HepG2 (cell line): ENCODE results near the gene ABHD11. TPM values are rescaled to one million over a fixed set of nuclear protein-coding genes. Genes with fewer than 3 reads are reported as not detected.

ENCODE experiments used
- FOSL1 ChIP-seq: sonication (generic); formaldehyde crosslinking; IDR thresholded peaks from 2 replicates; pipeline ENCODE4 v1.9.0; 2021; ENCODE audit warnings: missing genetic modification reagents, borderline replicate concordance
- U2AF2 ChIP-seq: fragments of 200-400 bp; formaldehyde crosslinking; IDR thresholded peaks from 2 replicates; pipeline ENCODE4 v1.6.1; 2017; ENCODE audit warnings: low read depth, mild to moderate bottlenecking, low read length
- ZSCAN29 ChIP-seq: sonication (generic); formaldehyde crosslinking; conservative IDR thresholded peaks from 2 replicates; pipeline ENCODE4 v1.4.0; 2020; ENCODE audit warnings: mild to moderate bottlenecking, missing genetic modification reagents
- polyA plus RNA-seq, 8 experiments: library from polyadenylated mRNA; depleted of rRNA in 3 of 8; stranded (reverse) in 7 of 8; unstranded in 1 of 8; fragments of >200 nt; fragmentation: Illumina TruSeq in 4 of 8; extraction: Trizol in 4 of 8; gene quantifications; 2 replicates each; pipeline versions ENCODE4 v1.2.1 to v1.2.3, GENCODE V29; 2011 to 2016; ENCODE audit warnings: low read depth in 4 of 8, missing spikeins in 1 of 8, mixed read lengths in 1 of 8; ENCODE audit not compliant: insufficient read depth in 1 of 8
- total RNA-seq, 5 experiments: library from RNA; depleted of rRNA; stranded (reverse); fragments of >200 nt; fragmentation: Illumina TruSeq; extraction: Trizol; gene quantifications; 2 replicates each; pipeline ENCODE4 v1.2.3, GENCODE V29; 2016; ENCODE audit warnings: low read depth in 1 of 5
- TF ChIP-seq, protein P1 (sequence below): sonication (generic); formaldehyde crosslinking; IDR thresholded peaks from 2 replicates; pipeline ENCODE4 v1.5.0; 2020; ENCODE audit warnings: mild to moderate bottlenecking, missing genetic modification reagents, borderline replicate concordance
- TF ChIP-seq, protein P2 (sequence below): sonication (generic); formaldehyde crosslinking; IDR thresholded peaks from 2 replicates; pipeline ENCODE4 v1.4.0; 2020; ENCODE audit warnings: missing genetic modification reagents
- TF ChIP-seq, protein P3 (sequence below): sonication (generic); formaldehyde crosslinking; IDR thresholded peaks from 2 replicates; pipeline ENCODE4 v1.4.0; 2020; ENCODE audit warnings: missing genetic modification reagents, mild to moderate bottlenecking, borderline replicate concordance
- TF ChIP-seq, protein P4 (sequence below): sonication (generic); formaldehyde crosslinking; IDR thresholded peaks from 2 replicates; pipeline ENCODE4 v1.5.1; 2020; ENCODE audit warnings: missing genetic modification reagents, mild to moderate bottlenecking, borderline replicate concordance
- TF ChIP-seq, protein P5 (sequence below): sonication (generic); formaldehyde crosslinking; IDR thresholded peaks from 2 replicates; pipeline ENCODE4 v1.9.0; 2021; ENCODE audit warnings: missing genetic modification reagents, borderline replicate concordance
- TF ChIP-seq, protein P6 (sequence below): sonication (generic); formaldehyde crosslinking; conservative IDR thresholded peaks from 2 replicates; pipeline ENCODE4 v1.8.0; 2022; ENCODE audit warnings: mild to moderate bottlenecking, moderate library complexity, missing genetic modification reagents

ABHD11 gene
- total and polyA plus RNA-seq, 2 of the 13 experiments (the other 11 are each of a cell fraction or from before 2014, with no cell fraction given): 7.0 to 8.1 TPM

DNA sequence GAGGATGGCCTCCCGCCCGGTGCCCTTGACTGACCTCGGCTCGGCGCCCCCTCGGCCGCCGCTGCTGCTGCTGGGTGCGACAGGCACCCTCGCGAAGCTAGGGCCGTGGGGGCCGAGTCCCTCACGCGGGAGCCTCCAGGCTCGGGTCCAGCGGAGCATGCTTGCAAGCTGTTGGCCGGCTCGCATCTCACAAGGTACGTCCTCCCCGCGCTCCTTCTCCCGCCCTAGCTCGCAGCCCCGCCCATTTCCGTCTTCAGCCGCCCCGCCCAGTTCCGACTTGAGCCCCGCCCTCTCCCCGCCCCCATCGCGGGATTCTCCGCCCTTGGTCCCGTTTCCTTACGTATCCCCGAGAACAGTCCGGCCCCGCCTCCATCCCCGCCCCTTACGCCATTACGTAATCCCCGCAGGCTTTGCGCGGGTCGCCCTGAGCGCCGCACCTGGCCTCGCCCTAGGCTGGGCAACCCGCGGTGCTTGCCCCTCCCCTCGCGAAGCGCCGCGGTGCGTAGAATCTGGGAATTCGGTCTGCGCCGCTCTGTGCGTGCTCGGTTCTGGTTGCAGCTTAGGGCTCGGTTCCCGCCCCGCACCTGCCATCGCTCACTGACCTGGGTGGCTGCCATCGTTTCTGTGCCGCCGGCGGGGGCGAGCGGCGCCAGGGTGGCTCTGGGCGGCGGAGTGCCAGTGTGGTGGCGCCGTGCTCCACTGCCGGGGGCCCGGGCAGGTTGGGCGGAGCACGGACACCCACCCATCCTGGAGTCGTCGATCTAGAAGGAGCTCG, at the start of gene ABHD11 (continued):
- TF ChIP-seq, protein P1, sequence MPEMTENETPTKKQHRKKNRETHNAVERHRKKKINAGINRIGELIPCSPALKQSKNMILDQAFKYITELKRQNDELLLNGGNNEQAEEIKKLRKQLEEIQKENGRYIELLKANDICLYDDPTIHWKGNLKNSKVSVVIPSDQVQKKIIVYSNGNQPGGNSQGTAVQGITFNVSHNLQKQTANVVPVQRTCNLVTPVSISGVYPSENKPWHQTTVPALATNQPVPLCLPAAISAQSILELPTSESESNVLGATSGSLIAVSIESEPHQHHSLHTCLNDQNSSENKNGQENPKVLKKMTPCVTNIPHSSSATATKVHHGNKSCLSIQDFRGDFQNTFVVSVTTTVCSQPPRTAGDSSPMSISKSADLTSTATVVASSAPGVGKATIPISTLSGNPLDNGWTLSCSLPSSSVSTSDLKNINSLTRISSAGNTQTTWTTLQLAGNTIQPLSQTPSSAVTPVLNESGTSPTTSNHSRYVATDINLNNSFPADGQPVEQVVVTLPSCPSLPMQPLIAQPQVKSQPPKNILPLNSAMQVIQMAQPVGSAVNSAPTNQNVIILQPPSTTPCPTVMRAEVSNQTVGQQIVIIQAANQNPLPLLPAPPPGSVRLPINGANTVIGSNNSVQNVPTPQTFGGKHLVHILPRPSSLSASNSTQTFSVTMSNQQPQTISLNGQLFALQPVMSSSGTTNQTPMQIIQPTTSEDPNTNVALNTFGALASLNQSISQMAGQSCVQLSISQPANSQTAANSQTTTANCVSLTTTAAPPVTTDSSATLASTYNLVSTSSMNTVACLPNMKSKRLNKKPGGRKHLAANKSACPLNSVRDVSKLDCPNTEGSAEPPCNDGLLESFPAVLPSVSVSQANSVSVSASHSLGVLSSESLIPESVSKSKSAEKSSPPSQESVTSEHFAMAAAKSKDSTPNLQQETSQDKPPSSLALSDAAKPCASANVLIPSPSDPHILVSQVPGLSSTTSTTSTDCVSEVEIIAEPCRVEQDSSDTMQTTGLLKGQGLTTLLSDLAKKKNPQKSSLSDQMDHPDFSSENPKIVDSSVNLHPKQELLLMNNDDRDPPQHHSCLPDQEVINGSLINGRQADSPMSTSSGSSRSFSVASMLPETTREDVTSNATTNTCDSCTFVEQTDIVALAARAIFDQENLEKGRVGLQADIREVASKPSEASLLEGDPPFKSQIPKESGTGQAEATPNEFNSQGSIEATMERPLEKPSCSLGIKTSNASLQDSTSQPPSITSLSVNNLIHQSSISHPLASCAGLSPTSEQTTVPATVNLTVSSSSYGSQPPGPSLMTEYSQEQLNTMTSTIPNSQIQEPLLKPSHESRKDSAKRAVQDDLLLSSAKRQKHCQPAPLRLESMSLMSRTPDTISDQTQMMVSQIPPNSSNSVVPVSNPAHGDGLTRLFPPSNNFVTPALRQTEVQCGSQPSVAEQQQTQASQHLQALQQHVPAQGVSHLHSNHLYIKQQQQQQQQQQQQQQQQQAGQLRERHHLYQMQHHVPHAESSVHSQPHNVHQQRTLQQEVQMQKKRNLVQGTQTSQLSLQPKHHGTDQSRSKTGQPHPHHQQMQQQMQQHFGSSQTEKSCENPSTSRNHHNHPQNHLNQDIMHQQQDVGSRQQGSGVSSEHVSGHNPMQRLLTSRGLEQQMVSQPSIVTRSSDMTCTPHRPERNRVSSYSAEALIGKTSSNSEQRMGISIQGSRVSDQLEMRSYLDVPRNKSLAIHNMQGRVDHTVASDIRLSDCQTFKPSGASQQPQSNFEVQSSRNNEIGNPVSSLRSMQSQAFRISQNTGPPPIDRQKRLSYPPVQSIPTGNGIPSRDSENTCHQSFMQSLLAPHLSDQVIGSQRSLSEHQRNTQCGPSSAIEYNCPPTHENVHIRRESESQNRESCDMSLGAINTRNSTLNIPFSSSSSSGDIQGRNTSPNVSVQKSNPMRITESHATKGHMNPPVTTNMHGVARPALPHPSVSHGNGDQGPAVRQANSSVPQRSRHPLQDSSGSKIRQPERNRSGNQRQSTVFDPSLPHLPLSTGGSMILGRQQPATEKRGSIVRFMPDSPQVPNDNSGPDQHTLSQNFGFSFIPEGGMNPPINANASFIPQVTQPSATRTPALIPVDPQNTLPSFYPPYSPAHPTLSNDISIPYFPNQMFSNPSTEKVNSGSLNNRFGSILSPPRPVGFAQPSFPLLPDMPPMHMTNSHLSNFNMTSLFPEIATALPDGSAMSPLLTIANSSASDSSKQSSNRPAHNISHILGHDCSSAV (CRISPR knock-in tag): no peak
- TF ChIP-seq ZSCAN29: 0 out of 2 replicates have a peak, but pooled peaks have one; percentile 51
- TF ChIP-seq, protein P2, sequence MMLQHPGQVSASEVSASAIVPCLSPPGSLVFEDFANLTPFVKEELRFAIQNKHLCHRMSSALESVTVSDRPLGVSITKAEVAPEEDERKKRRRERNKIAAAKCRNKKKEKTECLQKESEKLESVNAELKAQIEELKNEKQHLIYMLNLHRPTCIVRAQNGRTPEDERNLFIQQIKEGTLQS (CRISPR knock-in tag): peak; percentile 49; the same call in 1 of the 2 replicates
- TF ChIP-seq FOSL1: no peak
- TF ChIP-seq, protein P3, sequence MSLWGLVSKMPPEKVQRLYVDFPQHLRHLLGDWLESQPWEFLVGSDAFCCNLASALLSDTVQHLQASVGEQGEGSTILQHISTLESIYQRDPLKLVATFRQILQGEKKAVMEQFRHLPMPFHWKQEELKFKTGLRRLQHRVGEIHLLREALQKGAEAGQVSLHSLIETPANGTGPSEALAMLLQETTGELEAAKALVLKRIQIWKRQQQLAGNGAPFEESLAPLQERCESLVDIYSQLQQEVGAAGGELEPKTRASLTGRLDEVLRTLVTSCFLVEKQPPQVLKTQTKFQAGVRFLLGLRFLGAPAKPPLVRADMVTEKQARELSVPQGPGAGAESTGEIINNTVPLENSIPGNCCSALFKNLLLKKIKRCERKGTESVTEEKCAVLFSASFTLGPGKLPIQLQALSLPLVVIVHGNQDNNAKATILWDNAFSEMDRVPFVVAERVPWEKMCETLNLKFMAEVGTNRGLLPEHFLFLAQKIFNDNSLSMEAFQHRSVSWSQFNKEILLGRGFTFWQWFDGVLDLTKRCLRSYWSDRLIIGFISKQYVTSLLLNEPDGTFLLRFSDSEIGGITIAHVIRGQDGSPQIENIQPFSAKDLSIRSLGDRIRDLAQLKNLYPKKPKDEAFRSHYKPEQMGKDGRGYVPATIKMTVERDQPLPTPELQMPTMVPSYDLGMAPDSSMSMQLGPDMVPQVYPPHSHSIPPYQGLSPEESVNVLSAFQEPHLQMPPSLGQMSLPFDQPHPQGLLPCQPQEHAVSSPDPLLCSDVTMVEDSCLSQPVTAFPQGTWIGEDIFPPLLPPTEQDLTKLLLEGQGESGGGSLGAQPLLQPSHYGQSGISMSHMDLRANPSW (CRISPR knock-in tag): no peak
- TF ChIP-seq, protein P4, sequence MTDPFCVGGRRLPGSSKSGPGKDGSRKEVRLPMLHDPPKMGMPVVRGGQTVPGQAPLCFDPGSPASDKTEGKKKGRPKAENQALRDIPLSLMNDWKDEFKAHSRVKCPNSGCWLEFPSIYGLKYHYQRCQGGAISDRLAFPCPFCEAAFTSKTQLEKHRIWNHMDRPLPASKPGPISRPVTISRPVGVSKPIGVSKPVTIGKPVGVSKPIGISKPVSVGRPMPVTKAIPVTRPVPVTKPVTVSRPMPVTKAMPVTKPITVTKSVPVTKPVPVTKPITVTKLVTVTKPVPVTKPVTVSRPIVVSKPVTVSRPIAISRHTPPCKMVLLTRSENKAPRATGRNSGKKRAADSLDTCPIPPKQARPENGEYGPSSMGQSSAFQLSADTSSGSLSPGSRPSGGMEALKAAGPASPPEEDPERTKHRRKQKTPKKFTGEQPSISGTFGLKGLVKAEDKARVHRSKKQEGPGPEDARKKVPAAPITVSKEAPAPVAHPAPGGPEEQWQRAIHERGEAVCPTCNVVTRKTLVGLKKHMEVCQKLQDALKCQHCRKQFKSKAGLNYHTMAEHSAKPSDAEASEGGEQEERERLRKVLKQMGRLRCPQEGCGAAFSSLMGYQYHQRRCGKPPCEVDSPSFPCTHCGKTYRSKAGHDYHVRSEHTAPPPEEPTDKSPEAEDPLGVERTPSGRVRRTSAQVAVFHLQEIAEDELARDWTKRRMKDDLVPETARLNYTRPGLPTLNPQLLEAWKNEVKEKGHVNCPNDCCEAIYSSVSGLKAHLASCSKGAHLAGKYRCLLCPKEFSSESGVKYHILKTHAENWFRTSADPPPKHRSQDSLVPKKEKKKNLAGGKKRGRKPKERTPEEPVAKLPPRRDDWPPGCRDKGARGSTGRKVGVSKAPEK: 0 out of 2 replicates have a peak, but pooled peaks have one; percentile 46
- TF ChIP-seq, protein P5, sequence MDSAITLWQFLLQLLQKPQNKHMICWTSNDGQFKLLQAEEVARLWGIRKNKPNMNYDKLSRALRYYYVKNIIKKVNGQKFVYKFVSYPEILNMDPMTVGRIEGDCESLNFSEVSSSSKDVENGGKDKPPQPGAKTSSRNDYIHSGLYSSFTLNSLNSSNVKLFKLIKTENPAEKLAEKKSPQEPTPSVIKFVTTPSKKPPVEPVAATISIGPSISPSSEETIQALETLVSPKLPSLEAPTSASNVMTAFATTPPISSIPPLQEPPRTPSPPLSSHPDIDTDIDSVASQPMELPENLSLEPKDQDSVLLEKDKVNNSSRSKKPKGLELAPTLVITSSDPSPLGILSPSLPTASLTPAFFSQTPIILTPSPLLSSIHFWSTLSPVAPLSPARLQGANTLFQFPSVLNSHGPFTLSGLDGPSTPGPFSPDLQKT (CRISPR knock-in tag): no peak
- TF ChIP-seq, protein P6, sequence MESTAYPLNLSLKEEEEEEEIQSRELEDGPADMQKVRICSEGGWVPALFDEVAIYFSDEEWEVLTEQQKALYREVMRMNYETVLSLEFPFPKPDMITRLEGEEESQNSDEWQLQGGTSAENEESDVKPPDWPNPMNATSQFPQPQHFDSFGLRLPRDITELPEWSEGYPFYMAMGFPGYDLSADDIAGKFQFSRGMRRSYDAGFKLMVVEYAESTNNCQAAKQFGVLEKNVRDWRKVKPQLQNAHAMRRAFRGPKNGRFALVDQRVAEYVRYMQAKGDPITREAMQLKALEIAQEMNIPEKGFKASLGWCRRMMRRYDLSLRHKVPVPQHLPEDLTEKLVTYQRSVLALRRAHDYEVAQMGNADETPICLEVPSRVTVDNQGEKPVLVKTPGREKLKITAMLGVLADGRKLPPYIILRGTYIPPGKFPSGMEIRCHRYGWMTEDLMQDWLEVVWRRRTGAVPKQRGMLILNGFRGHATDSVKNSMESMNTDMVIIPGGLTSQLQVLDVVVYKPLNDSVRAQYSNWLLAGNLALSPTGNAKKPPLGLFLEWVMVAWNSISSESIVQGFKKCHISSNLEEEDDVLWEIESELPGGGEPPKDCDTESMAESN: peak; percentile 76; the same call in 1 of the 2 replicates
- TF ChIP-seq U2AF2: no peak
